Measurements from ENCODE around the gene AGAP1. TPM values are rescaled to one million over a fixed set of nuclear protein-coding genes. Genes with fewer than 3 reads are reported as not detected.

AGAP1 gene
- total and polyA plus RNA-seq, 2 donors (not counting 3 experiments of a cell fraction or from before 2014, with no cell fraction given) = 10.2 to 20.9 TPM

- no peaks in the 10 kb centered on the region for H3K9me3 ChIP-seq (replicated peaks; ENCODE audit: control insufficient read depth, insufficient read depth, low read length)
- H3K4me2 ChIP-seq (ENCODE audit: insufficient read depth, low read length) = no peak overlapping the region
- intact Hi-C loops (cut with micrococcal nuclease) (no loop called here), dilution Hi-C loops (cut with MboI; ENCODE audit: extremely low pct_ligation_motif_present, low sequenced_read_pairs) (no loop called here)
- H3K27ac ChIP-seq (ENCODE audit: insufficient read depth, low read depth, low read length) = no peak overlapping the region
- no peak for DNase-seq (ENCODE audit: low read depth, low spot score)
- no peak for FAIRE-seq
- no peaks in the 10 kb centered on the region for H3K36me3 ChIP-seq (ENCODE audit: control insufficient read depth in 2 of 2, extremely low read depth in 1 of 2, insufficient read depth in 2 of 2, low read length in 2 of 2)
- H3K9me1 ChIP-seq (replicated peaks; ENCODE audit: control insufficient read depth, extremely low read depth, insufficient read depth, low read length) = no peaks in the 10 kb centered on the region
- POLR2A ChIA-PET = no interaction called here
- H2AFZ ChIP-seq (ENCODE audit: low read depth, low read length) = no peak overlapping the region
- H3K79me2 ChIP-seq (ENCODE audit: control insufficient read depth, insufficient read depth, low read length) = no peaks in the 10 kb centered on the region
- TF ChIP-seq POLR2AphosphoS5 (IDR thresholded peaks at IDR 0.05; ENCODE audit: insufficient read depth, low read depth, low read length) (no peak), GATA2 (IDR thresholded peaks at IDR 0.05; ENCODE audit: insufficient read depth, insufficient read length, low read depth, low read length) (no peak), MYC (IDR thresholded peaks at IDR 0.05; ENCODE audit: low read depth, low read length) (no peak), EZH2 (IDR thresholded peaks at IDR 0.05; ENCODE audit: borderline replicate concordance, low read depth, low read length, severe bottlenecking) (no peak), FOS (IDR thresholded peaks at IDR 0.05; ENCODE audit: borderline replicate concordance, insufficient read depth, low read length) (no peak), POLR2A (IDR thresholded peaks at IDR 0.05; ENCODE audit: low read depth, low read length) (no peak), CTCF (IDR thresholded peaks at IDR 0.05; ENCODE audit: extremely low read depth in 1 of 2, insufficient read depth in 1 of 2, low read depth in 1 of 2, low read length in 2 of 2) (no peak), JUN (IDR thresholded peaks at IDR 0.05; ENCODE audit: borderline replicate concordance, insufficient read depth, insufficient read length, low read depth) (no peak), MAX (IDR thresholded peaks at IDR 0.05; ENCODE audit: insufficient read depth, insufficient read length) (no peak)
- H4K20me1 ChIP-seq (replicated peaks; ENCODE audit: control insufficient read depth, extremely low read depth, insufficient read depth, low read length) = no peaks in the 10 kb centered on the region
- H3K4me3 ChIP-seq (replicated peaks in 1 of 3; ENCODE audit: insufficient read depth in 1 of 3, low read depth in 1 of 3, low read length in 3 of 3) = no peak overlapping the region
- no peaks in the 10 kb centered on the region for H3K4me1 ChIP-seq (ENCODE audit: control insufficient read depth, extremely low read depth, insufficient read depth, low read length)
- no TSS peak for BruUV-seq (replicated peaks)
- no peak overlapping the region for H3K9ac ChIP-seq (replicated peaks; ENCODE audit: extremely low read depth, insufficient read depth, low read length)
- CTCF ChIA-PET = no interaction called here
- H3K27me3 ChIP-seq (ENCODE audit: control insufficient read depth in 2 of 2, insufficient read depth in 2 of 2, low read length in 2 of 2) = no peaks in the 10 kb centered on the region
Measured at GRCh38 chr2:235710933-235711332, 217.1 kb downstream of the AGAP1 start.

Measured in endothelial cell of umbilical vein (primary cell).